GM21367 (cell line): ENCODE results near the gene ENOX1.

ENCODE experiments used
- ATAC-seq: cut with Tn5 transposase; IDR thresholded peaks from one replicate; pipeline ENCODE4 v1.9.1; 2021; ENCODE audit not compliant: unreplicated experiment

Gene ENOX1

DNA sequence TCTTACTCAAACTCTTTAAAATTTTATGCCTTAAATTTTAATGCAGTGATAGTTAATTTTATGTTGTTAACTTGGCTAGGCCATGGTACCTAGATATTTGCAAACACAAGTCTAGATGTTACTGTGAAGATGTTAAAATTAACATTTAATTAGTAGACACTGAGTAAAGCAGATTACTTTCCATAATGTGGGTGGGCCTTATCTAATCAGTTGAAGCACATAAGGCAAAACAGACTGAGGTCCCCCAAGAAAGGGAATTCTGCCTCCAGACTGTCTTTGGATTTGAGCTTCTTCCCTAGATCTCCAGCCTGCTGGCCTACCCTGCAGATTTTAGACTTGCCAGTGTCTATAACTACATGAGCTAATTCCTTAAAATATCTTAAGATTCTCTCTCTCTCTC lies 294.0 kb downstream of the ENOX1 start:
- no peak for ATAC-seq

DNA sequence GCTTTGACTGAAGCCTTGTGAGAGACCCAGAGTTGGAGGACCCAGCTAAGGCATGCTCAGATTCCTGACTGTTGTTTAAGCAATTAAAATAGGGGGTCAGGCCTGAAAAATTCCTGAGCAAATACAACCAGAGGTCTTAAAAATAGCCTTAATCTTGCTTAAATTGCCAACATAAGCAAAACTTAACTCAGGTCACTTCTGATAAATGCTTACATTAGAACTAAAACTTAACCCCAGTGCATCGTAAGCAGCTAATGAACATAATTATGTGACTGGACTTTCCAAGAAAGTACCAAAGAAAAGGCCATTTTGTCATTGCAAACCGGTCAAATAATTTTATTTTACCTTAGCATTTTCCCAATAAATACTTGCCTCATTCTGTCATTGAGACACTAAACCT lies 294.5 kb downstream of the ENOX1 start:
- no peak for ATAC-seq

DNA sequence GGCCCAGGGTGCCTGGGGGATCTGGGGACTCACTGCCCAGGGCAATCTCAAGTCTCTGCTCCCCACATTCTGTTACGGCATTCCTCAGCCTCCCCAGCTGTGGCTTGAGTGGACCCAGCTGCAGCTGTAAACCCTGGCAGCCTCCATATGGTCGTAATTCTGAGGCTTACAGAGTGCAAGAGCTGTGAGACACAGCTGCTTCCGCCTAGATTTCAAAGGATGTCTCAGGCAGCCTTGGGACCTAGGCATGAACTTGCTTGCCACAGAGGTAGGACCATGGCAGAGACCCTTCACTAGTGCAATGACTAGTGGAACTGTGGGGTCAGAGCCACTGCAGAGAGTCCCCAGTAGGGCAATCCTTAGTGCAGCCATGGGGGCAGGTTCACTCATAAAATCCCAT lies 297.5 kb downstream of the ENOX1 start:
- ATAC-seq, result no peak

DNA sequence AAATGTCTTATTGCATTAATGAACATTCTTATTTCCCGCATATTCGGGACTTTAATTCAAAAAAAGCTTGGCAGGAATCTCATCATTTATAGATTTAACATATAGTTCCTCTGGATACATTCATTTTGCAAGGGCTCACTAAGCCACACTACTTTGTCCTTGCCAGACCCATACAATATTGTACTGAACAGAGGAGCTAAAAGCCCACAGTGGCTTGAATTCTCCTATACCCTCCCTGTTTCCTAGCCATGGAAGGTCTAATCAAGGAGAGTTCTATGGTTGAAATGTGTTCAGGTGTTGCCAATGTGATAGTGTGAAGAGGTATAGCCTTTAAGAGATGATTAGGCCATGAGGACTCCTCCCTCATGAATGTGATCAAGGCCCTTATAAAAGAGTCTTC lies 298.9 kb downstream of the ENOX1 start:
- ATAC-seq, result no peak

DNA sequence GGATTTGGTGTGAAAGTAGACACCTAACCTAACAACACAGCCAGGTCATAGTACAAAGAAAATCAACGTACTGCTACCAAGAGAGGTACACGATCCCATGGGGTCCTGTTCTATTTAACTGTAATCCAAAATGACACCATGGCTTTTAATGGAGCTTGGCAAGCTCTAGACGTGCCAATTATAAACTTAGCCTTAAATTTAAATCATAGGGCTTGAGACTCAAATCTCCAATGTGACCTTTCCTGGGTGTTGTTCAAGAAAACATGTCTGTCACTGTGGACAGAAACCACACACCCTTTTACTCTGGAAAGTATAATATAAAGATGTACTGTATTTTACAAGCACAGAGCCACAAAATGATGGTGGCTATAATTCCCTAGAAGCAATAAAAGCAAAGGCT lies 299.3 kb downstream of the ENOX1 start:
- ATAC-seq, result no peak

DNA sequence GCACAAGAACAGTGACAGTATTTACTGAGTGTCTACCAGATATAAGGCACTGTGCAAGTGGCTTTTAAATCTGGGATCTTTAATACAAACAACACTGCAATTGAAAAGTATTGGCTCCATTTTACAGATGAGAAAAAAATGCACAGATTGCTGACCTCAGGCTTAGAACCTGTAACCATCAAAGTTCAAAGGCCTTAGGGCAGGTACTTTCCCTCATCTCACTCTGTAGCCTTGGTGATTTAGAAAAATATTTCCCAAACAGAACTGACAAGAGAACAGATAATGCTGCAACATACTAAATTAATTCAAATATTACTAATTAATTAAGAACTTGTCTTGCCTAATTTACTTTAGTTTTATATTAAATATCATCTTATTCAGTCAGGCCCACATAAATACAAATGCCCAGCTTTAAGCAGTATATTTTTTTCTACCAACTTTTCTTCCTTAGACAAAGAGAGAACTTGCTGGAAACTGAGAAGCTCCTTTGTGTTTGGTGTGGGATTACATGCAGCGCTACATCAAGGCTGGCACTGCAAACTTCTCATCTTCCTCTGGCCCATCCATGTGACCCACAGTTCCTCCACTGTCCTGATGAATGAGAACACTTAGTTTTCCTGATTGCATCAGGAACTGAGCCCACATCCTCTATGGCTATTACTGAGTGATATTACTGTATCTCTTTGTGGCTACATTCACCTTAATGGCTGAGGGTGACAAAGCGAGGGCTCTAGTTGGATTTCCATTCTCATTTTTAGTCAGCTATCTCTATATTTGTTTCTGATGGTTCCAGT lies 302.1 kb downstream of the ENOX1 start:
- ATAC-seq, result no peak

DNA sequence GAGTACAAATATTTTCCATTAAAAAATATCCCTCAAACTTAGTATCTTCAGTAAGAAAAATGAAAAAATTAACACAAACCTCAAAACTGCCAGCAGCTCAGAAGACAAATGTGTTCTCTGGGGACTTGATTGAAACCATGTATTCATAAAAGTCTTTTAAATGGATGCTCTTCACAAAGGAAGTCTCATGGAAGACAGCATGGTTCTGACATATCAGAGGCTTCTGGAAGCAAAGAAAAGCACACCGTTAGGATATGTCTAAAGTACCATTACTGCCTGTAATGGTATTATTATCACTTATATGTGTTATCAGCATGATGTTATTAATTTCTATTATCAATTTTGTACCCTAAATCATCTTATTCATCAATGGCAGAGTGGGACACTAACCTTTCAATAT lies 302.8 kb downstream of the ENOX1 start:
- ATAC-seq, result no peak

DNA sequence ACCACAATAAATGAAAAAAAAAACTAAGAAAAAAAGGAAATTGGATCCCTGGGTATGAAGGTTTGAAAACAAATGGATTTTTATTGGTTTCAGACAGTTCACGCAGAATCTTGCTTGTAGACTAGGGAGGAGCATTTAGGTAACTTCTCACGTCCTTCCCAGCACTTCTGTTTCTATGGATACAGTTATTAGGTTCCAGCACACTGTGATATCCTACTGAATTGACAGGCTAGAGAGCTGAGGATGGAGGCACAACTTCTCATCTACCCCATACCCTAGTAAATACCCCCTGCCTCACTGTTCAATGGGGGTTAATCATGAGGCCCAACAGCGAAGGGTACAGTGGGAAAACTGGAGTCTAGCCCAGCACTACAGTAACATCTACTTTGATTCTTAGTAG lies 304.1 kb downstream of the ENOX1 start:
- ATAC-seq, result no peak

DNA sequence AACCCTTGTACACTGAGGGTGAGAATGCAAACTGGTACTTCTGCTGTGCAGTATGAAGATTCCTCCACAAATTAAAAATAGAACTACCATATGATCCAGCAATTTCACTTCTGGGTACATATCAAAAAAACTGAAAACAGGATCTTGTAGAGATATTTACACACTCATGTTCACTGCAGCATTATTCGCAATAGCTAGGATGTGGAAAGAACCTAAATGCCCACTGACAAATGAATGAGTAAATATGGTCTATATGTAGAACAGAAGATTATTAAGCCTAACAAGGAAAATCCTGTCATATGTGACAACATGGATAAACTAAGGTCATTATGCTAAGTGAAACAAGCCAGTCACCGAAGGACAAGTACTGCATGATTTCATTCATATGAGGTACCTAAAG lies 304.7 kb downstream of the ENOX1 start:
- no peak for ATAC-seq

DNA sequence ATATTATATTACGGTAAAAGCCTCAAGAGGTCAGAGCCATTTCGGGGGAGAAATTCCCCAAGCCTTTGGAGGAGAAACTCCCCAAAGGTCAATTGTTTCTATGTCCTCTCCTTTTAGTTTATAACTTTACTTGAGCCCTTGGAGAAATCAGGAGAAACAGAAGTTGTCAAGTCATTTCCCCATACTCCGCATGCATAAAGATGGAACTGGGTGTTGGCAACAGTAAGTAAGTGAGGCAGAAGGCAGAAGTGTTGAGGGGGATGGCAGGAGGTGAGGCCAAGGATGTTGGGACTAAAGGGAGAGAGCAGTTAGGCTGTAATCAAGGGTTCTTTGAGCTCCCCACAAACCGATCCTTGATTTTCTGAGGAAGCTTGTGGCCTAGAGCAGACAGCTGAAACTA lies 307.9 kb downstream of the ENOX1 start:
- no peak for ATAC-seq

DNA sequence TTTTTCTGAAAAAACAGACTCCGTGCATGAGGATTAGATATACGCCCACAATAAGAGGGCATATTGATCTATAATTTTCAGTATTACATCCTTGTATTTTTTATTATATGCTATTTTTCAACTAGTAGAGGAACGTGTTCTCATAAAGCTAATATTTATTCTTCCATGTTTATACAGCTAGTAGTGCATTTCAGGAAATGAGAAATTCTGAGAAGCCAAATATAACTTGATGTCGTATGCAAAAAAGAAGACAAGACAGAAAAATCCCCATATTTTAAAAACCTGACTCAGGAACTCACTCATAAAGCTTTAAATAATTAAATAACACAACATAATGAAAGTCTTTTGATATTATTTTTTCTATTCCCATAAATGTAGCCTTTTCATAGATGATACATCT lies 308.6 kb downstream of the ENOX1 start:
- ATAC-seq, result no peak

DNA sequence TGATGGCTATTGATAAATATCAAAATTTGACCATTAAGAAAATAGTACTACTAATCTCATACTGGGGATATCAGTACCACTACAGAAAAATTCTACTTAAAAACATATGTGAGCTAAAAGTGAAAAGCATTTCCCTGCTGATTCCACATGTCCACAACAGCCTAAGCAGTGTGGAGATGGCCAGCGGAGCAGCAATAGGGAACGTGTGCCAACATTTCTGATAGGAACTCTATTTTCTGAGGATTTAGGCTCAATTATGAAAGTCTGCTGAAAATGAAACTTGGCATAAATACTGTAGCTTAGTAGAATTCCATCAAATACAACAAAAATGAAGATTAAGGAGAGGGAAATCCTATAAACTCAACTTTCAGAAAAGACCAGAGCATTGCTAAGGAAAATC lies 311.6 kb downstream of the ENOX1 start:
- no peak for ATAC-seq

DNA sequence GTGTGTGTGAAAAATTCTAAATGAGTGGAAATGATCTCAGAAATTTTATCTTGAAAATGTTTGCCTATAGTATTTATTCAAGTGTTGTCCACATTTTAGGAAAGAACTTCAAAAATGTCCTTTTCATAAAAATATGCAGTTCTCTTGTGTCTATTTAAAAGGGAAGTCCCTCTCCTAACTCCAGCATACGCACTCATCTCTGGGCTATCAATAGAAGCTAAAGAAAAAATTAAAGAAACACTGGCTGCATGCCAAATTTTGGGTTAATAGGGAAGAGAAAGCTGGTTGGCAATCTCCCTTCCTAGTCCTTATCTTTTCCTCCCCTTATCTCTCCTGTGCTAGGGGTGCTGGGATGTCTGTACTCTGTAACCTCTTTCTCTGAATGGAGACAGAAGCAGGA lies 313.3 kb downstream of the ENOX1 start:
- ATAC-seq, result no peak

DNA sequence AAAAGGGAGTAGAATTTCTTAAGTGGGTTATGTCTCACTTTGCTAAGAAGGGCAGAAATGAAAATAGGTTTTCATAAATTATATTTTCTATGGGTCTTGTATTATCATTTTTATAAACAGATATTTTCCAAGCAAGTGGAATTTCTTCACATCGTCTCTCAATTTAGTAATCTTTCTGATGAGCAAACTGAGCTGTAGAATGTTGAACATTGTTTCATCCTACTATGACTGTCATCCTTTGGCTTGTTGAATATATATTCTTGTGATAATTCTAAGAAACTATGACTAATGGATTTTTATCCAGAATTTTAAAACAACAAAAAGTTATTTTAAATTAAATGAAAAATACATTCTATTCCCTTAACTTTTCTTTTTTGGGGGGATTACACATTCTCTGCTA lies 313.8 kb downstream of the ENOX1 start:
- no peak for ATAC-seq

DNA sequence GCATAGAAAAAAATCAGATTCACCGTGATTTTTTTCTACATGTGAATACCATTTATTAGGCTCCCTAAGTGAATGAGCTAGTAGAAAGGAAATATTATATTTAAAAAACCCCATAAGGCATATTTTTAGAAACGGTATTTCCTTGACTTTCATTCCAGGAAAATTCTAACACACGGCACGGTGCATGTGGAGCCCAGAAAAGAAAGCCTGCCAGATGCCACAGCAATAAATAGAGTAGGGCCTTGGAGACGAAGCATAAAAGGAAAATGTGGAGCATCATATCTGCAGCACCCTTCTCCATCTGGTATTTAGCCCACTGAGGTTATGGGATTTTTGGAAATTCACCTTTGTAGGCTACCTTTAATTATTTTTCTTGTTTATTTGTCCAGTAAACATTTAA lies 314.4 kb downstream of the ENOX1 start:
- no peak for ATAC-seq

DNA sequence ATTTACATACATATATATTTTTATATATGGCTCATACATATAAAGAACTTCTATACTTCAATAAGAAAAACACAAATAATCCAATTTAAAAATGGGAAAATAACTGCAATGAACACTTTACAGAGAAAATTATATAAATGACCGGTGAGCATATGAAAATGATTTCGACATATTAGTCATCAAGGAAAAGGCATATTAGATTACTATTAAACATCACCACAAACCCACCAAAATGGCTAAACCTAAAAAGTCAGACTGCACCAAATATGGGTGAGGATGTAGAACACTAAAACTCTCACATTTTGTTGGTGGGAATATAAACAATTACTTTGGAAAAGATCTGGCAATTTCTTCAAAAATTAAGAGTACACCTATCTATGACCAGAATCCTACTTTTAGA lies 316.2 kb downstream of the ENOX1 start:
- ATAC-seq, result no peak

DNA sequence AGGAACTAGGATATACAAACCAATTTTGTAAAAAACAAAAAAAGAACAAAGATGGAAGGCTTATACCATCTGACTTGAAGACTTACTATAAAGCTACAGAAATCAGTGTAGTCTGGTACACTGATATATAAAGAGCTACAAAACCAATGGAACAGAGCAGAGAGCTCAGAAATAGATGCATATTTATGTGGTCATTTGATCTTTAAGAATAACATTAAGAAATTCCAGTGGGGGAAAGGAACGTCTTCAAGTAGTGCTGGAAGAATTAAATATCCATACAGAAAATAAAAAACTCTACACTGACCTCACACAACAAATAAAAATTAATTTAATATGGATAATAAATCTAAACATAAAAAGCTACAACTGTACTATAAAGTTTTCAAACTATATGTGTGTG lies 317.0 kb downstream of the ENOX1 start:
- no peak for ATAC-seq

DNA sequence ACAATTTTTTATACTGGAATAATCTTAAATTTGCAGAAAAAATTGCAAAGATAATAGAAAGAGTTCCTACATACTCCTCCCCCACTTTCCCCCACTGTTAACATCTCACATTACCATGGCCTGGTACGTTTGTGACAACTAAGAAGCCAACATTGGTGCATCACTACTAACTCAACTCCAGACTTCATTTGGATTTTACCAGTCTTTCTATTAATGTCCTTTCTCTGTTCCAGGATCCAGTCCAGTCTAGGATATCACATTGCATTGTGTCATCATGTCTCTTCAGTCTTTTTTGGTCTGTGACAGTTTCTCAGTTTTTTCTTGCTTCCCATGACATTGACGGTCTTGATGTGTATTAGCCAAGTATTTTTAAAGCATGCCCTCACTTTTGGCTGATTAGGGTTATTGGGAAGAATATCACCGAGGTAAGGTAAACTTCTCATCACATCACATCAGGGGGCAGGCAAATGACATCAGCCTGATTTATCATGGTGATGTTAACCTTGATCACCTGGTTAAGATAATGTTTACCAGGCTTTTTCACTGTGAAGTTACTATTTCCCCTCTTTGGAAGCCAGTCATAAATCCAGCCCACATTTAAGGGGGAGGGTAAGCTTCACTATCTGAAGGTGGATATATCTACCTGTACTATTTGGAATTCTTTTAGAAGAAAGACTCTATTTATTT lies 322.1 kb downstream of the ENOX1 start:
- ATAC-seq, result no peak

DNA sequence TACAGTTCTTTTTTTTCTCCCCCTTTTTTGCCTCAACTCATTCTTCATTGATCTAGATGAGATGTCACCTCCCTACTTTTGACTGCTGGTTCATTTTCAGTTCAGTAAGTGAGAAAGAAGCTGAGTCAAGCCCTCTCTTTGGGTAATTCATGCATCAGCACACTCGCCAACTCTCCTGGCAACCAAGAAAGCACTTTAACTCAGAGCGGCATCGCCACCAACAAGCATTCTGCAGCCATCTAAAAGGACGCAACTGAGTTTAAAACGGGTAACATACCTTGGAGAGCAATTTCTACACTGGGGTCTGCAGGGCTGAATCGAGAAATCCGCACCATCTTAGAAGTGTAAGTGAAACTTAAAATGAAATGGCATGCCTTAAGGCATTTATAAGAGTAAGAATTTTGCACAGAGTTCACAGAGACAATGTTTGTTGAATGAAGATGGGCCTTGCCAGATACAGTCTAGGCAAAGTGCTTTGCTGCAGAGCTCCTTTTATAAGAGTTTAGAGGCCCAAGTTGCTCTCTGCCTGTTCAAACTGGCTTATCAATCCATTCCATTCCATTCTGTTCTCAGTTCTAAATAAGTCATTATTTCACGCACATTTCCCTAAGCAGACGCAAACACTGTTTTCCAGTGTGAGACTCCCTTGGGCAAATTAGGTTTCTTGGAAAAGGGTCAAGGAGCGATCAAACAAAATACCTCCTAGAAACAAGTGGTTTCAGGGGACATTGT lies 338.0 kb downstream of the ENOX1 start:
- ATAC-seq, result no peak

DNA sequence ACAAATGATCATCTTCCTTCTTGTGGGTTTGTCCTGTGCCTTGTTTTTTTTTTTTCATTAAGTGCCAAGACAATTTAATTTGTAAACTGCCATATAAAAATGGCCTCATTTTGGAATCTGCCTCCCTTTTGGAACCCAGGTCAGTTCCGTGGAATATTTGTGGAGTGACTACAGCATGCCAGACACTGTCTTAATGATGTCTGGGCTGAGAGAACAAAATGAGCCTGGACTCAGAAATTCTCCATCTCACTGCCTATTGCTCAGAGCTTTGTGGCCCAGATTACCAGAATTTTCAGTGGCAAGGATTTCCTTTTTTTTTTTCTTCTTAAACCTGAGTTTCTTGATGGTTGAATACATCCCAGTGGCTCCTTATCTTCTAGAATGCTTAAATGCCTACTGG lies 340.6 kb downstream of the ENOX1 start:
- ATAC-seq, result no peak

DNA sequence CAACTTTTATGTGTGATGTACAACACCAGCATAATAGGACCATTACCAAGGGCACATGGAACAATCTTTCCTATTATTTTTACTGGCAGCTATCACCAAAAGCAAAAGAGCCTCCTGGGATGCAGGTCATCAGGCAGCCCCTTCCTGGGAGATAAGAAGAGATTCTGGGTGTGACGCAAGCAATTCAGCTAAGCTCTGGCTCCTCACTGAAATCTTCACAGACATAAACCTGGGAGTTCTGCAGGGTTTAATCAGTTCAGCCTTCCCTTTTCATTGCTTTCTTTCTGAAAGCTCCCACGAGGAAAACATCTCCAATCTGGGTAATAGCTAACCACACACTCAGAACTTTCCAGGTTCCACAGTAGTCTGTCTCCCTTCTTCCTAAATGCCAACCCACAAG lies 341.1 kb downstream of the ENOX1 start:
- ATAC-seq, result no peak

DNA sequence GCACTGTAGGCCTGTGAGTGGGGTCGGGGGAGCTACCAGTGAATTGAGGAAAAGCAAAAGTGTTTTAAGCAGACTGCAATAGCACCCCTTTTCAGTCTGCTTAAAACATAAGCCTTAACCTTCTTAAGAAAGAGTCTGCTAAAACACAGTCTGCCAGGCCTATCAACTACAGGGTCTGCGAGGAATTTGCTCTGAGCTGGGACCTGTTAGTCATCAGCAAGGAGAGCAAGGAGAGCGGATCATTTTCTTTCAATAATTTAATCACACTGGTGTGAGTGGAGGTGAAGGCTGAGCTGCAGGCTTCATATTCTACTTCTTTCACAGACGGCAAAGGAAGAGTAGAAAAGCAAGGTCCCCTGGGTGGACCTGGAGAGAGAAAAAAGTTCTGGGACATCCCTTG lies 342.7 kb downstream of the ENOX1 start:
- ATAC-seq, result no peak
